GM18907 (cell line): ENCODE measurements around the gene COG2.
"Not testable (repeated sequence)": the region's sequence is repeated elsewhere in the genome, so short reads cannot be mapped to it uniquely, and the experiment has no call there.

ENCODE experiments used
- ATAC-seq: cut with Tn5 transposase; IDR thresholded peaks from one replicate; pipeline ENCODE4 v1.9.1; 2021; ENCODE audit warnings: mild to moderate bottlenecking, moderate library complexity; ENCODE audit not compliant: unreplicated experiment

The COG2 gene

DNA sequence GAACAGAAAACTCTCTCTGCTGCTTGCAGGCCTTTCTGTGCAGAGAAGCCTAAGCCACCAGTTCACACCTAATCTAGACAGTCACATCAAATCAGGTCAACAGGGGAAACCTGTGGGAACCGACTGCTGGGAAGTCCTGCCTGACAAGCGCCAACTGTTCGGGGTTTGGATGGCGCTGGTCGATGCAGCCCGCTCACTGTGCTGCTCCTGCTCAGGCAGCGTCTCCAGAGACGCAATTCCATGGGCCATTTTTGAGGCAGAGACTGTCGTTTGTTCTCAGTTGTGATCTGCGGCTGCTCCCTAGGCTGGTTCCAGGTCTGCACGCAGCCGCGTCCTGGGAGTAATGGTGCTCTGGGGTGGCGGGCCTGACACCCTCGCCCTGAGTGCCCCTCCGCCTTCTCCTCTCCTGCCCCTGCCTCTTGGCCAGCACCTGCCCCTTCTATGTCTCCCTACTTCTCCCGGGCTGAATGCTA, 70.2 kb downstream of the COG2 start:
- no peak for ATAC-seq

DNA sequence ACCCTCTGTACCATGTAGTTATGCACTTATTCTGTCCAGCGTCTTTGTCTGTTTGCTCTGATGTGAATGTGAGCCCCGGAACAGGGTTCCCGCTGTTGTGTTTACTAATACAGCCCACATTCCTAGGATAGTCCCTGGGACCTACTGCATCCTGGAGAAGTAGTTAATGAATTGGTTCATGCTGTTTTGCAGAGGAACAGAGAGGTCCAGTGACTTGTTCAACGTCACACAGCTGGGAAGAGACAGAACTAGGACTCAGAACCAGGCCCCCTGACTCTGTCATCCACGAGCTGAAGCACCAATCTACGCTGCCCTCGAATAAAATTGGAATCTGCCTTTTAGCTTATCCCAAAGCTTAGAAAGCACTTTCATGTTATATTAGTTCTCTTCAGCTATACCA, 70.9 kb downstream of the COG2 start:
- ATAC-seq, result no peak

DNA sequence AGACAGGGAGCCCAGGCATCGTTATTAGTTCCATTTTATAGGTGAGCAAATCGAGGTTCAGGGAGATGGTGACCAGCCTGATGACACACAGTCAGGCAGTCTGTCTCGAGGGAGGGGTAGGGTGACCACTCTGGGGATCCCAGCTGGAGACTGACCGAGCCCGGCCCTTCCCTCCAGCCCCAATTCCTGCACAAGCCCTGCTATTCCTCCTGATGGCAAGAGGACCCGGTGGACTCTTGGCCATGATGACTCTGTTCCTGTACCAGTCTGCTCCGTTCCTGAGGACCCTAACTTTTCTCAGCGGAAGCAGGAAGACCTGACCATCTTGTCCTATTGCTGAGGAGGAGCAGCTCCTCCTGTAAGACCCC, 71.2 kb downstream of the COG2 start:
- ATAC-seq, result no peak

DNA sequence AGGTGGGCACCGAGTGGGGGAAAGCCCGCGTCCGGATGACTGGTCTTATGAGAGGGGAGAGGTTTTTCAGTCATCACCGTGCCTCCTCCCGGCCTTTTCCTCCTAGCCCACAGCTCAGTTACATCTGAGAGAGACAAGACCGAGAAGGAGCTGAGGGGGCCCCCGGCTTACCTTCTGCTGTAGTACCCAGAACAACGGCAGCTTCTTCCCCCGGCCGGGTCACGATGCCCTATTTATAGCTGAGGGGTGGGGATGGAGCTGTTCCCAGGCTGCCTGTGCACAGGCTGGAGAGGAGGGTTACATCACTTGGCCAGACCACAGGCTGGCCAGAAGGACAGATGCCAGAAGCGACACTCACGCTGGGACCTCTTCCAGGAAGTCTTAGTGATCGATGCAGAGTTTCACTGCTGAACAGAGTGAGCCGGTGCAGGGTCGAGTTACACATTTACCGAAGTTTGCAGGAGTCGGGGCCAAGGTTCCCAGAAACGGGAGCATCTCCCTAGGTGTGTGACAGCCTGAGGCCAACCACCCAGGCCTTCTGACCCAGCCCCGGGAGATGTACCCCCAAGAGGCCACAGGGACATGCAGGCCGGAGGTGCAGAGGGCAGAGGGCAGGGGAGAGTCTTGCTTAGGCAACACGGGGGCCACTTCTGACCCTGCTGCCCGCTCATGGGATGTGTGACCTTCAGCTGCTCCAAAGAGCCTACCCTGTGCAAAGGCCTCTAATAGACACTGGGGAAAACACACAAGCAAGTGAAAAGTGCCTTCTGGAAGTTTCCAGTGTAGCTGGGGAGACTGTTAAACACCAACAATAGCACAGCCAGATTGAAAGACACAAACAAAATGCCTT, 71.9 kb downstream of the COG2 start, which contains the start of gene AGT:
AGT (minus strand) TSS at position 208 of the 850 bp plus-strand sequence. CDS start 3,299 bp downstream, outside the sequence.
- ATAC-seq, result no peak

DNA sequence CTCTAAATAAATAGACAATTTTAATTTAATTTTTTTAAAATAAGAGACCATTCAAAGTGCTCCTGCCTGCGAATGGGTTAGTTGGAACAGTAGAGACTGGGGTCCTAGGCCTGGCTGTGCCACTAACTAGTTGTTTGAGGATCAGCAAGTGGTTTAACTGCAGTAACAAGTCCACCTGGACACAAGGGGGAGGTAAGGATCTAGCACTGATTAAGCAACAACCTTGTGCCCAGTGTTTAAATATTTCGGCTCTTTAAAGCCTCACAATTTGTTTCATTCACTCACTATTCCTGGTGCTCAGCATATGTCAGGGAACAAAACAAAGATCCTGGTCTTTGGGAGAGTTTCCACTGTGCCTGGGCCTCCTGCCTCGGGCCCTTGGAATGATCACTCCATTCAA, 73.2 kb downstream of the COG2 start:
- no peak for ATAC-seq

DNA sequence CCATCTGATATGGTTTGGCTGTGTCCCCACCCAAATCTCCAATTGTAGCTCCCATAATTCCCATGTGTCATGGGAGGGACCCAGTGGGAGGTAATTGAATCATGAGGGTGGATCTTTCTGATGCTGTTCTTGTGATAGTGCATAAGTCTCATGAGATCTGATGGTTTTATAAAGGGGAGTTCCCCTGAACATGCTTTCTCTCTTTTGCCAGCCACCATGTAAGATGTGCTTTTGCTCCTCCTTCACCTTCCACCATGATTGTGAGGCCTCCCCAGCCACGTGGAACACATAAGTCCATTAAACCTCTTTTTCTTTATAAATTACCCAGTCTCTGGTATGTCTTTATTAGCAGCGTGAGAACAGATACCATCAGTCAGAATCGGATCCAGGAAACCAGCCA, 74.2 kb downstream of the COG2 start:
- ATAC-seq, result not testable (repeated sequence)

DNA sequence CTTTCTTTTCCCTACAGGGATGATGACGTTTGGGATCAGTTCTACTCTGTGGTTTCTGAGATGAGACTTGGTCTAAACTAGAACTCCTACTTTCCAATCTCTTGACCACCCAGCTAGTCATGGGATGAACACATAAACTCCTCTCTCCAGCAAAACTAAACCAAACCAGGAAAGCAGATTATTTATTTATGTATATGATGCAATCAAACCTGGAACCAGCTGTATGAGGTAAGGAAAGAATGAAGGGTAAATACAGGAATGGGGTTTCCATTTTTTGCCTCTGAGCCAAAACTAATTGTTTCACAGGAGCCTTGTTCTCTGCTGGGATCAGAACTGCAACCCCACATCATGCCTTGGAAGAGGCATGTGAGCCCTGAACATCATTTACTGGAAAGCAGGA, 75.0 kb downstream of the COG2 start:
- ATAC-seq, result no peak

DNA sequence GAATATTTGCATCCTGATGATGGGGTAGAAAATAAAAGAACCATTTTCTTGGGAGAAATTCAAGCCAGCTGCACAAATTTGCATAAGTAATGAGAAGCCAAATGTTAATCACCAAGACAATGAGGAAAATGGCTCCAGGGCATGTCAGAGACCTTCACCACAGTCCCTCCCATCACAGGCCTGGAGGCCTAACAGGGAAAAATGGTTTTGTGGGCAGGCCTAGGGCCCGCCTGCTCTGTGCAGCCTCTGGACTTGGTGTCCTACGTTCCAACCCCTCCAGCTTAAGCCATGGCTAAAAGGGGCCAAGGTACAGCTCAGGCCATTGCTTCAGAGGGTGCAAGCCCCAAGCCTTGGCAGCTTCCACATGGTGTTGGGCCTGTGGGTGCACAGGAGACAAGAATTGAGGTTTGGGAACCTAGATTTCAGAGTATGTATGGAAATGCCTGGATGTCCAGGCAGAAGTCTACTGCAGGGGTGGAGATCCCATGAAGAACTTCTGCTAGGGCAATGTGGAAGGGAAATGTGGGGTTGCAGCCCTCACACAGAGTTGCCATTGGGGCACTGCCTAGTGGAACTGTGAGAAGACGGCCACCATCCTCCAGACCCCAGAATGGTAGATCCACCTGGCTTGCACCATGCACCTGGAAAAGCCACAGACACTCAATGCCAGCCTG, 79.7 kb downstream of the COG2 start:
- ATAC-seq, result not testable (repeated sequence)

DNA sequence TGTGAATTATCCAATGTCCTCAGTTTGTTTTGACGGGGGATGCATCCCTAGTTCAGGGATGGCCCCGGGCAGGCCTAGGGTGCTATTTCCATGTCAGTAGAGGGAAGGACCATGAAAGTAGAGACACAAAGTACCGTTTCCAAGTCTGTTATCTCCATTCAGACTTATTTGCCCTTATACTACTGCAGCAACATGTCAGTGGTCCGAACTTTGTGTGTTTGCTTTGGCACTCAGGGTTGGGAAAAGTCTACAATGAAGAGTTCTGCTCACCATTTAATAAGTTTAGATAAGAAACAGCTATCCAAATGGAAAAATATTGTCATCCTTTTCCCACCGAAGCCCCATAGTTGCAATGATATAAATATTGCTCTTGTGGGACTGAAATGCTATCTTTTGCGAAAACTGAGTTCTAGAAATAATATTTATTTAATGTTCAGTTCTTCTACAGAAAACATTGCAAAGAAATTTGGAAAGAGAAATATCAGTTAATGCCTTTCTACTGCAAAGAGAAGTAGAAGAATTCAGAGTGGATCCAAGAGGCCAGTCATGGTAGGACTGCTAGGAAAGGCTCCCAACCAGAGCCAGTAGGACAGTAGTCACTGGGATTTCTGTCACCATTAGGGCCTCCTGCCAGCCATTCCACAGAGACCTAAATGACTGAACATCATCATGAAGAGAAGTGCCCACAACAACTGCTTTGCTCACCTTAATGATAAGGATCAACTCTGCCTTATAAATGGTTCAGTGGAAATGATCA, 83.2 kb downstream of the COG2 start:
- no peak for ATAC-seq

DNA sequence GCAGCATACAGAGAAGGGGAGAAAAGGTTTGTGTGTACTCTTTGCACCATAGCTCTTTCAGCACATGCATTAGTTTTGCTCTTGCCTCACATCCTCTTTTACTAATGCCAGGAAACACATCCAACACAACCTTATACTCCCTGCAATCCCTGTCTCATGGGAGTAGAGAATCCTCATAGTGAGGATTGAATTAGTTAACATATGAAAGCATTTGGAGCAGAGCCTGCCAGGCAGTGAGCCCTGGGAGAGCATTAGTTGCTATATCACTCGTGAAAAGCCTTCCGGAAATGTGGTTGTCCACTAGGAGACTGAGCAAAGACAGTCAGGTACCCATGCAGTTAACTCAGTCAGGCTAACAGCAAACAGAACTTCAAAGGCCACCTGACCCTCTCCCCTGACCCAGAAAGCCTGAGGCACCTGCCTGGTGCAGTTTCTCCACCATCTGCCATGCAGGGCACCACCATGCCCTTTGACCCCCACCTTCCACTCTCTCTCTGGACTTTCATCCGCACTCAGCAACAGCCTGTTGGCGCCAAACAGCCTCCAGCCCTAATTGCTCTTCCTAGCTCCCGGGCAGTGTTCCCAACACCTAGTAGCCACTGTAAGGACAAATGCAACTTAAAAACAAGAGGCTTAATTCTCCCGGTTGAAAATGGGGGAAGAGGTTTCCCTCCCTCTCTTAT, 86.6 kb downstream of the COG2 start:
- ATAC-seq, result no peak

DNA sequence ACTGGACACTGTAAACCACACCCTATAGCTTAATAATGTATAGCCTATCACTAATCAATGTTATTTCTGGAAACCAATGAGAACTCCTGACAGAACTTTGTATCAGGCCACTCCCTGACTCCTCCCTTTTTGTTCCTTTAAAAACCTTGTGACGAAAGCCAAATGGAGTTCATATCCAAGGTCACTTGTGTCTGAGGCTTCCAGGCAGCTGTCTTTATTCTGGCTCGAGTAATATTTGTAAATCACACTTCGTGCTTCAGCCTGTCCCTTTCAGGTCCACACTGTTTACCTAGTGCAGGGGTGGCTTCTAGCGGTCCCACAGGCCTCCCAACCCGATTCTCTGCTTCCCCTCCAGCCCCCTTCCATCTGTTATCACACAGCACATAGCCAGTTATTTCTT, 88.7 kb downstream of the COG2 start:
- no peak for ATAC-seq

DNA sequence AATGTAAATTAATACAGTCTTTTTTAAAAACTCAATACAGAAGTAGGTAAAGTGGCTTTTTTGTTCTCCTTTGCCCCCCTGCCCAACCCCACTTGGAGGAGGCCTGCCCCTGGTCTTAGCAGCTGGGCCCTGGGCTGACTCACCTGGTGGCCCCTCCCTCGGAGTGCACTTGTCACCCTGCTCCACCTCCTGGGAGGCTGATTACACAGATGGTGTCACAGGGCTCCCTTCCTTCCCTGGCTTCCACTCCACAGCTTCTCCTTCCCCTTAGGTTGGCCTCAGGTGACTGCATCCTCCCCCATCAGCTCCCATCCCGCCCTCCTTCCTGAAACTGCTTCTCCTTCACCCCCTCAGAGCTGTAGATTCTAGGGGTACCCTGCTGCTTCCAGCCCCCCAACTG, 93.2 kb downstream of the COG2 start:
- no peak for ATAC-seq

DNA sequence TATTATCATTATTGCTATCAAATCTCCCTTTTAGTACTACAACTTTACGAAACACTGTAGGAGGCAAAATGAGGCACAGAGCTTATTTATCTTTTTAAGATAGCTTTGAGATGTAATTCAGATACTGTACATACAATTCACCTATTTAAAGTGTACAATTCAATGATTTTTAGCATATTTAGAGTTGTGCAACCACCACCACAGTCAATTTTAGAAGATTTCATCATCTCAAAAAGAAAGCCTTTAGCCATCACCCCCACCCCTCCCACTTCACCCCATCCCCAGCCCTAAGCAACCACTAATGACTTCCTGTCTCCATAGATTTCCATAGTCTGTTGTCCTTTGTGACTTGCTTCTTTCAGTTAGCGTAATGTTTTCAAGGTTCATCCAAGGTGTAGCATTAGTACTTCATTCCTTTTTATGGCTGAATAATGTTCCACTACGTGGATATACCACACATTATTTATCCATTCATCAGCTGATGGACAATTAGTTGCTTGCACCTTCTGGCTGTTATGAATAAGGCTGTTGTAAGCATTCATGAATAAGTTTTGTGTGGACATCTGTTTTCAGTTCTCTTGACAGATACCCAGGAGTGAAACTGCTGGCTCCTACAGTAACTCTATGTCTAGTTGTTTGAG, 95.5 kb downstream of the COG2 start:
- ATAC-seq, result no peak

DNA sequence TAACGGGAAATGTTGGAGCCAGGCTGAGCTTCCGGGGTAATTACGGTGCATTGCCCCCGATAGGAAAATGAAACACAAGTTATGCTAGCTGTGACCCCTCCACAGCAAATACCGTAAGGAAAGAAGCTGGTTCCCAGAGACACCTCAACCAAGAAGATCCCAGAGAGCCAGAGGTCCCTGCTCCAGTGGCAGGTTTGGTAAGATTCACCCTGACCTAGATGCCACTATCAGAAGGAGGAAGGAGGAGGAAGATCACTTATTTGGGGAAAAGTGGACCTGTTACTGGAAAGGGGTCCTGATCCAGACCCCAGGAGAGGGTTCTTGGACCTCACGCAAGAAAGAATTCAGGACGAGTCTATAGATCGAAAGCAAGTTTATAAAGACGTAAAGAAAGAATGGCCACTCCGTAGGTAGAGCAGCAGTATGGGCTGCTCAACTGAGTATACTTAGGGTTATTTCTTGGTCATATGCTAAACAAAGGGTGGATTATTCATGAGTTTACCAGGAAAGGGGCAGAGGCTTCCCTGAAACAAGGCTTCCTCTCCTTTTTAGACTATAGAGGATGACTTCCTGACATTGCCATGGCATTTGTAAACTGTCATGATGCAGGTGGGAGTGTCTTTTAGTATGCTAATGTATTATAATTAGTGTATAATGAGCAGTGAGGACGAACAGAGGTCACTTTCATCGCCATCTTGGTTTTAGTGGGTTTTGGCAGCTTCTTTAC, 97.4 kb downstream of the COG2 start:
- no peak for ATAC-seq
